ENCODE data around the gene ADAD1.

Gene ADAD1

GRCh38 chr4:122334828-122335227, 44.0 kb upstream of the ADAD1 start:
- no peaks in the 10 kb centered on the region for H3K9me2 ChIP-seq (ENCODE audit: low read depth, low read length)
- no peak overlapping the region for H3K9ac ChIP-seq (ENCODE audit: low read length)
- H3K4me1 ChIP-seq (ENCODE audit: insufficient read depth, low read length, severe bottlenecking) = no peaks in the 10 kb centered on the region
- no peaks in the 10 kb centered on the region for H4K20me1 ChIP-seq (ENCODE audit: insufficient read depth, low read length)
- no peak overlapping the region for H3K4me3 ChIP-seq (ENCODE audit: low read depth, low read length, poor library complexity, severe bottlenecking)
- no peaks in the 10 kb centered on the region for H3K27me3 ChIP-seq (ENCODE audit: insufficient read depth, low read length)
- H3K36me3 ChIP-seq (ENCODE audit: insufficient read depth, low read length) = peaks cover 20% of the 10 kb centered on the region
- H2AFZ ChIP-seq (ENCODE audit: low read length) = no peak overlapping the region
- H3K79me2 ChIP-seq (ENCODE audit: insufficient read depth, low read length) = no peaks in the 10 kb centered on the region
- no peak overlapping the region for H3K27ac ChIP-seq (ENCODE audit: low read depth, low read length, poor library complexity, severe bottlenecking)
- TF ChIP-seq CTCF (IDR thresholded peaks at IDR 0.05; ENCODE audit: low read length) (no peak), EZH2 (IDR thresholded peaks at IDR 0.05; ENCODE audit: borderline replicate concordance, low read length) (no peak)
- no peak overlapping the region for H3K4me2 ChIP-seq (ENCODE audit: low read length)
- no peaks in the 10 kb centered on the region for H3F3A ChIP-seq (ENCODE audit: insufficient read depth, low read length)
- H3K9me3 ChIP-seq (ENCODE audit: low read length) = no peaks in the 10 kb centered on the region

GRCh38 chr4:122341886-122342285, 36.9 kb upstream of the ADAD1 start:
- no peaks in the 10 kb centered on the region for H3K79me2 ChIP-seq (ENCODE audit: insufficient read depth, low read length)
- H3K9me3 ChIP-seq (ENCODE audit: low read length) = no peaks in the 10 kb centered on the region
- no peaks in the 10 kb centered on the region for H3K27me3 ChIP-seq (ENCODE audit: insufficient read depth, low read length)
- H3K4me2 ChIP-seq (ENCODE audit: low read length) = no peak overlapping the region
- H2AFZ ChIP-seq (ENCODE audit: low read length) = no peak overlapping the region
- H3K4me3 ChIP-seq (ENCODE audit: low read depth, low read length, poor library complexity, severe bottlenecking) = no peak overlapping the region
- no peak overlapping the region for H3K27ac ChIP-seq (ENCODE audit: low read depth, low read length, poor library complexity, severe bottlenecking)
- H4K20me1 ChIP-seq (ENCODE audit: insufficient read depth, low read length) = no peaks in the 10 kb centered on the region
- H3K9ac ChIP-seq (ENCODE audit: low read length) = no peak overlapping the region
- H3K4me1 ChIP-seq (ENCODE audit: insufficient read depth, low read length, severe bottlenecking) = no peaks in the 10 kb centered on the region
- no peaks in the 10 kb centered on the region for H3F3A ChIP-seq (ENCODE audit: insufficient read depth, low read length)
- H3K9me2 ChIP-seq (ENCODE audit: low read depth, low read length) = no peaks in the 10 kb centered on the region
- no peak for TF ChIP-seq CTCF (IDR thresholded peaks at IDR 0.05; ENCODE audit: low read length)
- TF ChIP-seq EZH2 (IDR thresholded peaks at IDR 0.05; ENCODE audit: borderline replicate concordance, low read length) = no peak
- H3K36me3 ChIP-seq (ENCODE audit: insufficient read depth, low read length) = 0 out of 2 replicates have a peak, but pooled peaks cover under 1% of the 10 kb centered on the region

GRCh38 chr4:122346036-122346435, 32.8 kb upstream of the ADAD1 start:
- Histone ChIP-seq H3K36me3 (ENCODE audit: insufficient read depth, low read length) (peaks cover 24% of the 10 kb centered on the region), H3K4me2 (ENCODE audit: low read length) (no peak overlapping the region), H2AFZ (ENCODE audit: low read length) (no peak overlapping the region), H3K27ac (ENCODE audit: low read depth, low read length, poor library complexity, severe bottlenecking) (no peak overlapping the region), H3K9me3 (ENCODE audit: low read length) (no peaks in the 10 kb centered on the region), H3K4me1 (ENCODE audit: insufficient read depth, low read length, severe bottlenecking) (no peaks in the 10 kb centered on the region), H3F3A (ENCODE audit: insufficient read depth, low read length) (no peaks in the 10 kb centered on the region), H3K4me3 (ENCODE audit: low read depth, low read length, poor library complexity, severe bottlenecking) (no peak overlapping the region), H4K20me1 (ENCODE audit: insufficient read depth, low read length) (no peaks in the 10 kb centered on the region), H3K9ac (ENCODE audit: low read length) (no peak overlapping the region), H3K9me2 (ENCODE audit: low read depth, low read length) (no peaks in the 10 kb centered on the region), H3K79me2 (ENCODE audit: insufficient read depth, low read length) (no peaks in the 10 kb centered on the region), H3K27me3 (ENCODE audit: insufficient read depth, low read length) (no peaks in the 10 kb centered on the region)
- TF ChIP-seq CTCF (IDR thresholded peaks at IDR 0.05; ENCODE audit: low read length) (no peak), EZH2 (IDR thresholded peaks at IDR 0.05; ENCODE audit: borderline replicate concordance, low read length) (no peak)
